Right atrium auricular region (tissue), 2 donors: ENCODE measurements around the gene CYP4F22. TPM values are rescaled to one million over a fixed set of nuclear protein-coding genes. Genes with fewer than 3 reads are reported as not detected.
"Not testable (repeated sequence)": the region's sequence is repeated elsewhere in the genome, so short reads cannot be mapped to it uniquely, and the experiment has no call there.

Experiments
- DNase-seq: peaks from one replicate; pipeline ENCODE4 v3.0.0-alpha.2; 2019; ENCODE audit warnings: low spot score
- H3K27ac ChIP-seq, 2 donors: fragments of 200-600 bp; sonication (generic); 1 replicate in 1 of 2; 2 replicates in 1 of 2; pipeline ENCODE4 v1.5.1; 2016 to 2019
- H3K27me3 ChIP-seq, 2 donors: fragments of 200-600 bp; sonication (generic); one replicate each; pipeline versions ENCODE4 v1.5.1 to v1.6.0; 2017 to 2019
- H3K36me3 ChIP-seq: fragments of 200-600 bp; sonication (generic); one replicate; pipeline ENCODE4 v1.5.1; 2016
- H3K4me1 ChIP-seq, 2 donors: fragments of 200-600 bp; sonication (generic); one replicate each; pipeline versions ENCODE4 v1.5.1 to v1.6.0; 2017 to 2019
- H3K4me3 ChIP-seq, 2 donors: fragments of 200-600 bp; sonication (generic); 1 replicate in 1 of 2; 2 replicates in 1 of 2; pipeline ENCODE4 v1.5.1; 2017 to 2019; ENCODE audit warnings: mild to moderate bottlenecking in 1 of 2, moderate library complexity in 1 of 2
- H3K9me3 ChIP-seq, 2 donors: fragments of 200-600 bp; sonication (generic); one replicate each; pipeline ENCODE4 v1.5.1; 2019
- total RNA-seq, 2 donors: library from RNA; depleted of rRNA; stranded (reverse); fragments of >200 nt; gene quantifications; one replicate each; pipeline ENCODE4 v1.1.0, GENCODE V29; 2016
- TF ChIP-seq, protein P1 (sequence below), 2 donors: fragments of 200-600 bp; sonication (generic); IDR thresholded peaks; one replicate each; pipeline ENCODE4 v1.5.1; 2019; ENCODE audit warnings: antibody characterized with exemption in 2 of 2

The CYP4F22 gene
- total RNA-seq, 2 donors from 2014 or later: not detected

- peaks cover 0 to under 1% of the 10 kb centered on the region in 2 donors for H3K4me1 ChIP-seq
- no peaks in the 10 kb centered on the region for H3K27me3 ChIP-seq
- H3K36me3 ChIP-seq: no peaks in the 10 kb centered on the region
- no peak overlapping the region for H3K27ac ChIP-seq
- no peaks in the 10 kb centered on the region for H3K9me3 ChIP-seq
- no peak overlapping the region for H3K4me3 ChIP-seq
- no peak for DNase-seq
- TF ChIP-seq, protein P1, sequence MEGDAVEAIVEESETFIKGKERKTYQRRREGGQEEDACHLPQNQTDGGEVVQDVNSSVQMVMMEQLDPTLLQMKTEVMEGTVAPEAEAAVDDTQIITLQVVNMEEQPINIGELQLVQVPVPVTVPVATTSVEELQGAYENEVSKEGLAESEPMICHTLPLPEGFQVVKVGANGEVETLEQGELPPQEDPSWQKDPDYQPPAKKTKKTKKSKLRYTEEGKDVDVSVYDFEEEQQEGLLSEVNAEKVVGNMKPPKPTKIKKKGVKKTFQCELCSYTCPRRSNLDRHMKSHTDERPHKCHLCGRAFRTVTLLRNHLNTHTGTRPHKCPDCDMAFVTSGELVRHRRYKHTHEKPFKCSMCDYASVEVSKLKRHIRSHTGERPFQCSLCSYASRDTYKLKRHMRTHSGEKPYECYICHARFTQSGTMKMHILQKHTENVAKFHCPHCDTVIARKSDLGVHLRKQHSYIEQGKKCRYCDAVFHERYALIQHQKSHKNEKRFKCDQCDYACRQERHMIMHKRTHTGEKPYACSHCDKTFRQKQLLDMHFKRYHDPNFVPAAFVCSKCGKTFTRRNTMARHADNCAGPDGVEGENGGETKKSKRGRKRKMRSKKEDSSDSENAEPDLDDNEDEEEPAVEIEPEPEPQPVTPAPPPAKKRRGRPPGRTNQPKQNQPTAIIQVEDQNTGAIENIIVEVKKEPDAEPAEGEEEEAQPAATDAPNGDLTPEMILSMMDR (IDR thresholded peaks at IDR 0.05): no peak
Measured at GRCh38 chr19:15589760-15590451, 81.6 kb downstream of the CYP4F22 start.

- H3K27ac ChIP-seq: no peak overlapping the region
- TF ChIP-seq, protein P1 (IDR thresholded peaks at IDR 0.05): no peak
- H3K9me3 ChIP-seq: no peaks in the 10 kb centered on the region
- no peaks in the 10 kb centered on the region for H3K4me1 ChIP-seq
- DNase-seq: no peak
- no peaks in the 10 kb centered on the region for H3K36me3 ChIP-seq
- no peak overlapping the region for H3K4me3 ChIP-seq
- no peaks in the 10 kb centered on the region for H3K27me3 ChIP-seq
Measured at GRCh38 chr19:15591796-15592195, 83.5 kb downstream of the CYP4F22 start.

- not testable (repeated sequence) for H3K4me3 ChIP-seq, H3K9me3 ChIP-seq, H3K36me3 ChIP-seq, H3K27me3 ChIP-seq, DNase-seq, H3K4me1 ChIP-seq, H3K27ac ChIP-seq
Measured at GRCh38 chr19:15592506-15592905, 84.2 kb downstream of the CYP4F22 start.

GRCh38 chr19:15593766-15594165 is 85.4 kb downstream of the CYP4F22 start:
- not testable (repeated sequence) for H3K4me3 ChIP-seq, H3K9me3 ChIP-seq, H3K27ac ChIP-seq, H3K36me3 ChIP-seq, DNase-seq, H3K4me1 ChIP-seq, H3K27me3 ChIP-seq

DNA sequence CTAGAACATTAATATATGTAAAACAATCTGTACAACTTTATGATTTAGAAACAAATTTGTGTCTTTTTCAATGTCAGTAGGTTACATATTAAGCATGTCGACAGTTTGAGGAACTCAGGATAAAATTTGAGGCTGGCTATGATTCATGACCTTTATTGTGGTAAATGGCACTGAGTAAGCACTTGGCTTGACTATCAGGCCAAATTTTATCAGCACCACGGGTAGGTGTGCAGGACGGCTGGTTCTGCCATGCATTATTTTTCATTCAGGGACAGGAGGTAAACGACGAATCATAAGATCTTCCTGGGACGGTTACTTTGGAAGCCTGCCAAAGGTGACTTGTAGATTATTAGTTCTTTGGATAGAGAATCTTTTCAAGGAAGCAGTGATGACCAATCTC is 86.7 kb downstream of the CYP4F22 start:
- Histone ChIP-seq H3K4me1 (no peaks in the 10 kb centered on the region), H3K36me3 (no peaks in the 10 kb centered on the region), H3K4me3 (no peak overlapping the region), H3K27me3 (no peaks in the 10 kb centered on the region), H3K9me3 (no peaks in the 10 kb centered on the region), H3K27ac (no peak overlapping the region)
- TF ChIP-seq, protein P1 (IDR thresholded peaks at IDR 0.05): no peak
- DNase-seq: no peak

Other genes starting within 250 kb of the CYP4F22 start
- 10 to 100 TPM; 23.6 to 41.0 TPM for gene BRD4, start 176.0 kb upstream of the CYP4F22 start, total RNA-seq
- gene AKAP8, start 128.7 kb upstream of the CYP4F22 start, total RNA-seq: 10 to 100 TPM; 12.3 to 17.9 TPM
- 10 to 100 TPM; 66.5 to 78.2 TPM for gene AKAP8L, start 89.5 kb upstream of the CYP4F22 start, total RNA-seq
- gene WIZ, start 58.6 kb upstream of the CYP4F22 start, total RNA-seq: 10 to 100 TPM; 22.4 to 44.2 TPM
- gene RASAL3, start 44.0 kb upstream of the CYP4F22 start, total RNA-seq: 1 to 10 TPM in 1 of 2 donors, under 1 TPM in 1; 0.48 to 1.7 TPM
- not detected for gene PGLYRP2, start 29.0 kb upstream of the CYP4F22 start, total RNA-seq
- not detected for gene CYP4F8, start 106.7 kb downstream of the CYP4F22 start, total RNA-seq
- gene CYP4F3, start 132.4 kb downstream of the CYP4F22 start, total RNA-seq: under 1 TPM in 1 of 2 donors, not detected in 1; 0.15 TPM
- gene CYP4F12, start 164.6 kb downstream of the CYP4F22 start, total RNA-seq: 1 to 10 TPM; 3.1 to 4.3 TPM
- not detected for gene OR10H2, start 219.5 kb downstream of the CYP4F22 start, total RNA-seq
- gene OR10H3, start 229.5 kb downstream of the CYP4F22 start, total RNA-seq: not detected